HG03280 (cell line): ENCODE data around the gene ROBO2.

Source experiments
- ATAC-seq: cut with Tn5 transposase; IDR thresholded peaks from one replicate; pipeline ENCODE4 v1.9.1; 2021; ENCODE audit warnings: mild to moderate bottlenecking, moderate library complexity; ENCODE audit not compliant: unreplicated experiment

ROBO2 gene

GRCh38 chr3:77652624-77653023 is 612.7 kb downstream of the ROBO2 start:
- no peak for ATAC-seq

- no peak for ATAC-seq
Observed at GRCh38 chr3:77655396-77655795, 615.5 kb downstream of the ROBO2 start.

GRCh38 chr3:77660718-77661117 is 620.8 kb downstream of the ROBO2 start:
- no peak for ATAC-seq

GRCh38 chr3:77667901-77668300 is 628.0 kb downstream of the ROBO2 start:
- no peak for ATAC-seq

GRCh38 chr3:77668376-77668775 is 628.5 kb downstream of the ROBO2 start:
- ATAC-seq: no peak

GRCh38 chr3:77672016-77672415 is 632.1 kb downstream of the ROBO2 start:
- ATAC-seq: no peak

- ATAC-seq: no peak
Observed at GRCh38 chr3:77682162-77682561, 642.3 kb downstream of the ROBO2 start.

- no peak for ATAC-seq
Observed at GRCh38 chr3:77684115-77684514, 644.2 kb downstream of the ROBO2 start.

- ATAC-seq: no peak
Observed at GRCh38 chr3:77685713-77686112, 645.8 kb downstream of the ROBO2 start.

GRCh38 chr3:77686560-77686959 is 646.7 kb downstream of the ROBO2 start:
- no peak for ATAC-seq

GRCh38 chr3:77687545-77687944 is 647.6 kb downstream of the ROBO2 start:
- no peak for ATAC-seq

- no peak for ATAC-seq
Observed at GRCh38 chr3:77690284-77690845, 650.5 kb downstream of the ROBO2 start.

- ATAC-seq: no peak
Observed at GRCh38 chr3:77693147-77693546, 653.2 kb downstream of the ROBO2 start.

GRCh38 chr3:77699125-77699691 is 659.3 kb downstream of the ROBO2 start:
- no peak for ATAC-seq
